GM19467 (cell line): Measurements from ENCODE around the gene RIMBP2.
"Not testable (repeated sequence)": the region's sequence is repeated elsewhere in the genome, so short reads cannot be mapped to it uniquely, and the experiment has no call there.

Source experiments
- ATAC-seq: cut with Tn5 transposase; IDR thresholded peaks from one replicate; pipeline ENCODE4 v1.9.1; 2021; ENCODE audit warnings: mild to moderate bottlenecking, moderate library complexity; ENCODE audit not compliant: unreplicated experiment

RIMBP2 gene, protein sequence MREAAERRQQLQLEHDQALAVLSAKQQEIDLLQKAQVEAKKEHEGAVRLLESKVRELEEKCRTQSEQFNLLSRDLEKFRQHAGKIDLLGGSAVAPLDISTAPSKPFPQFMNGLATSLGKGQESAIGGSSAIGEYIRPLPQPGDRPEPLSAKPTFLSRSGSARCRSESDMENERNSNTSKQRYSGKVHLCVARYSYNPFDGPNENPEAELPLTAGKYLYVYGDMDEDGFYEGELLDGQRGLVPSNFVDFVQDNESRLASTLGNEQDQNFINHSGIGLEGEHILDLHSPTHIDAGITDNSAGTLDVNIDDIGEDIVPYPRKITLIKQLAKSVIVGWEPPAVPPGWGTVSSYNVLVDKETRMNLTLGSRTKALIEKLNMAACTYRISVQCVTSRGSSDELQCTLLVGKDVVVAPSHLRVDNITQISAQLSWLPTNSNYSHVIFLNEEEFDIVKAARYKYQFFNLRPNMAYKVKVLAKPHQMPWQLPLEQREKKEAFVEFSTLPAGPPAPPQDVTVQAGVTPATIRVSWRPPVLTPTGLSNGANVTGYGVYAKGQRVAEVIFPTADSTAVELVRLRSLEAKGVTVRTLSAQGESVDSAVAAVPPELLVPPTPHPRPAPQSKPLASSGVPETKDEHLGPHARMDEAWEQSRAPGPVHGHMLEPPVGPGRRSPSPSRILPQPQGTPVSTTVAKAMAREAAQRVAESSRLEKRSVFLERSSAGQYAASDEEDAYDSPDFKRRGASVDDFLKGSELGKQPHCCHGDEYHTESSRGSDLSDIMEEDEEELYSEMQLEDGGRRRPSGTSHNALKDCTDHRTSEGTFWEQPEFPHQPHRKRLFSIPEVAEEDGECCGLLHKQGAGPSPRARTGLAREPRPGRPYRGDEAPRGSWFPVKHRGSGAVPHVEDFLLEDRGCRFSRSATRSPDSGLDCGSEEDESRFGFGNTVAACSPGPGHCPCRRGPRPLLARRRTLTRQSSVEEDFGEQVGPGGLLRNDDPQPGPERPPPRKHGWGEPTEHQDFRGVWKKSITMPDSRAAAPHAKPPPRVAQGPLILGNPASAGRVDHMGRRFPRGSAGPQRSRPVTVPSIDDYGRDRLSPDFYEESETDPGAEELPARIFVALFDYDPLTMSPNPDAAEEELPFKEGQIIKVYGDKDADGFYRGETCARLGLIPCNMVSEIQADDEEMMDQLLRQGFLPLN (N-terminal part only)

DNA sequence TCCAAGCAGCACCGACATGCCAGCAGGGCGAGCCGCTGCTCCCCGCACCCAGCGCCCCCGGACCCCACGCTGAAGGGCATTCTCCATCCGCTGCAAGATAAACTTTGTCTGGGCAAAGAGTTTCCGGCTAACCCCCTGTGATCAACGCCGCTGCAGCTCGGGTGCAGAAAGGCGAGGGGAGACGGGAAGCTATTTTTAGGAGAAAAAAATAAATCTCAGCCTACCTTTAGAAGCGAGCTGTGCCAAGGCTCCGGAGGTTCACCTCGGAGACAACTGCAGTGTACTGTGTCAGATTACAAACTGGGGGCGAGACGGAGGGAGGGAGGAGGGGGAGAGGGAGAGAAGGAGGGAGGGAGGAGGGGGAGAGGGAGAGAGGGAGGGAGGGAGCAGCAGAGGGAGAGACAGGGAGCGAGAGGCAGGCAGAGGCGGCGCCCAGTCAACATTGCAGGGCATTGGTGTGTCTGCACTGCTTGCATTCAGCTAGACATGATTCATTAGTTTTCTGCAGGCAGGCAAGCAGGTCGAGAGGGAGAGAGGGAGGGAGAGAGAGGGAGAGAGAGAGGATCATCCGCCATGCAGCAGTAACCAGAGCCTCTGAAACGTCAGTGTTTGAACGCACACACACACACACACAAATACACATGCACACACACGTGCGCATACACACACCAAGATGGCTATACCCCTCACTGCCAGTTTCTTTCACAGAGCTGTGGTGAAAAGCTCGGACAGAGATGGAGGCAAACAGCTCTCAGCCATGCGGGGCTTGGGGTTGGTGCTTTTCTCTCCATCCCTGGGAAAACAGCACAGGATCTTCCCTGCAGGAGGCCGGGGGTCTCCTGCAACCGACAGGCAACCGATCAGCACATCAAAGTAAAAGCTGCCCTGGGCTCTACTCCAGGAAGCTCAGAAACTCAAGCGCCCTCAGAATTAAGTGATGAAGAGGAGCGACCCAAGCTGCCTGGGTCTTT lies at the start of gene RIMBP2:
TSS of gene RIMBP2 (minus strand) at position 302 of the 971 bp plus-strand sequence. CDS start 237,286 bp downstream, outside the sequence.
- ATAC-seq, result no peak

DNA sequence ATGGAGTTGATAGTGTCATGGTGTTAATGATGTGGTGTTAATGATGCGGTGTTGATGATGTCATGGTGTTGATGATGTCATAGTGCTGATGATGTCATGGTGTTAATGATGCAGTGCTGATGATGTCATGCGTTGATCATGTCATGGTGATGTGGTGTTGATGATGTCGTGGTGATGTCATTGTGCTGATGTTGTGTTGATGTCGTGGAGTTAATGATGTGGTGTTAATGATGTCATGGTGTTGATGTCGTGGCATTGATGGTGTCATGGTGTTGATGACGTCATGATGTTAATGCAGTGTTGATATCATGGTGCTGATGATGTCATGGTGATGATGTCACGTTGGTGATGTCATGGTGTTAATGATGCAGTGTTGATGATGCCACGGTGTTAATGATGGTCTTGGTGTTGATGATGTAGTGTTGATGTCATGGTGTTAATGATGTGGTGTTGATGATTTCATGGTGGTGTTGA lies 49.1 kb upstream of the RIMBP2 start:
- no peak for ATAC-seq

DNA sequence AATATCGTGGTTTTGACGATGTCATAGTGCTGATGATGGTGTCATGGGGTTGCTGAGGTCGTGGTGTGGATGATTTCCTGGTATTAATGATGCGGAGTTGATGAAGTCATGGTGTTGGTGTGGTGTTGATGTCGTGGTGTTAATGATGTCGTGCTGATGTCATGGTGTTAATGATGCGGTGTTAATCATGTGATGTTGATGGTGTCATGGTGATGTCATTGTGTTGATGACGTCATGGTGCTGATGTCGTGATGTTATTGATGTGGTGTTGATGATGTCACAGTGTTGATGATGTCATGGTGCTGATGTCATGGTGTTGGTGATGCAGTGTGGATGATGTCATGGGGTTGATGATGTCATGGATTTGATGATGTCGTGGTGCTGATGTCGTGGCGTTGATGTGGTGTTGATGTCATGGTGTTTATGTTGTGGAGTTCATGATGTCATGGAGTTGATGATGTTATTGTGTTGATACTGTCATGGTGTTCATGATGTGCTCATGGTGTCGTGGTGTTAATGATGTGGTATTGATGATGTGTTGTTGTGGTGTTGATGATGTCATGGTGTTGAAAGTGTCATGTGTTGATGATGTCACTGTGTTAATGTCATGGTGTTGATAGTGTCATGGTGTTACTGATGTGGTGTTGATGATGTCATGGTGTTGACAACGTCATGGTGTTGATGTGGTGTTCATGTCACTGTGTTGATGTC lies 48.5 kb upstream of the RIMBP2 start:
- no peak for ATAC-seq

DNA sequence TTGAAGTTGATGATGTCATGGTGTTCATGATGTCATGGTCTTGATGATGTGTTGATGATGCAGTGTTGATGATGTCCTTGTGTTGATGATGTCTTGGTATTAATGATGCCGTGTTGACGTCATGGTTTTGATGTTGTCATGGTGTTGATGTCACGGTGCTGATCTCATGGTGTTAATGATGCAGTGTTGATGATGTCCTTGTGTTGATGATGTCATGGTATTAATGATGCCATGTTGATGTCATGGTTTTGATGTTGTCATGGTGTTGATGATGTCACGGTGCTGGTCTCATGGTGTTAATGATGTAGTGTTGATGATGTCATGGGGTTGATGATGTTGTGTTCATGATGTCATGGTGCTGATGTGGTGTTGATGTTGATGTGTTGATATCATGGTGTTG lies 48.0 kb upstream of the RIMBP2 start:
- no peak for ATAC-seq

DNA sequence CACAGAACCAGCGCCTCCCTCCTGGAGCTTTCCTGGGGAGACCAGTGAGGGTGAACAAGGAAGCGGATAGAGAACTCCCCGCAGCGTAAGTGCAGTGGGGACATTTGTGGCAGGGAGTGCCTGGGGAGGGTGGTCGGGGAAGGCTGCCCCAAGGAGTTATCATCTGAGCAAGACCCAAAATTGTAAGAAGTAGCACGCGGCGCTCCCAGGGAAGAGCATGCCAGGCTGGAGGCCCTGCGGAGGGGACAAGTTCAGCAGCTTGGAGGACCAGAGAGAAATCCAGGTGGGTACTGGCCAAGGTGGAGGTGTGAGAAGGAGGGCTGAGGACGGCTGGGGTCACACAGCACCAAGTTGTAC lies 46.2 kb upstream of the RIMBP2 start:
- ATAC-seq, result no peak

DNA sequence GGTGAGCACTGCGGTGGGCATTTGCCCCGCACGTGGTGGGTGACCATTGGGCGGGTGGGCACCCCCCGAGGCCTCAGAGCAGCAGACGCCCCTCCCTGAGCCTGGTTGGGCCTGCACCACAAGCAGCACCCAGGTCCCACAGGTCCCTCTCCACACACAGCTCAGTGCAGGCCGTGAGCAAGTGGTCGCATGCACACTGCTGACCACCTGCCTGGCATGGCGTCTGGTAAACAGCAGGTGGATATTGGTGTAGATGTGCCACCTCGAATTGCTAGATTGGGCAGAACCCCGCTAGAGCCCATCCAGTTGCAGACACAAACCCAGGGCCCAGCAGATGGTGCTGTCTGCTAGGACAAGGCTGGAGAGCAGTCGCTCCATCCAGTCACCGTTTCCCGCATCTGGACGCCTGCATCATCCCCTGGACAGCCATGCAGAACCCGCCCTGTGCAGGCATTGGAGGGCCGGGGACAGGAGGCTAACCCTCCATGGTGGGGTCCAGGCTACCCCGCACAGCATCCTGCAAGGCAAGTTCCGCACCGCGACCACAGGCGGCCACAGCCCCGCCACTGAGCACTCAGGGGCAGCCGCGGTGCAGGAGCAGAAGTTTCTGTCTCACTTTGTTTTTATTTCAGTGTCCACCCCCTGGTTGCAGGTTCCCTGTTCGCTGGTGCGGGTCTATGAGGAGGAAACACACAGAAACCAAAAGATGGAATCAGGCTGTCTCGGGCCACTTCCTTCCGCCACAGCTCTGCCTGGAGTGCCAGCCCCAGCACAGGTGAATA lies 45.6 kb upstream of the RIMBP2 start:
- peak; percentile 49 for ATAC-seq

DNA sequence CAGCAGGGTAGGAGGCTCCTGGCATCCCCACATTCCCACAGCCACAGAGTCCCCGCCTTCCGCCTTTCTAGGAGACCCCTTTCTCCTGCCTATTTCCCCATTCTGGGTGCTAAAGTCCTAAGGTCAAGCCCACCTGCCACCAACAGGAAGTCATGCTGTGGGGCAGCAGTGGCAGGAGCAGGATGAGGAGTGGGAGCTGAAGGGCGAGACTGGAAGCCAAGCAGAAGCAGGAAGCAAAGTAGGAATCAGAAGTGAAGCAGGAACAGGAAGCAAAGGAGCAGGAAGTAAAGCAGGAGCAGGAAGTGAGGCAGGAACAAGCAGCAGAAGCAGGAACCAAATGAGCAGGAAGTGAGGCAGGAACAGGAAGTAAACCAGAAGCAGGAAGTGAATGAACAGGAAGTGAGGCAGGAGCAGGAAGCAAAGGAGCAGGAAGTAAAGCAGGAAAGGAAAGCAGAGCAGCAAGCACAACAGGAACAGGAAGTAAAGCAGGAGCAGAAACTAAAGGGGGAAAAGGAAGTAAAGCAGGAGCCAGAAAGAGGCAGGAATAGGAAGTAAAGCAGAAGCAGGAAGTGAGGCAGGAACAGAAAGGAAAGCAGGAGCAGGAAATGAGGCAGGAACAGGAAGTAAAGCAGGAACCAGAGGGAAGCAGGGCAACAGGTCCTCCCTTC lies 38.3 kb upstream of the RIMBP2 start:
- no peak for ATAC-seq

DNA sequence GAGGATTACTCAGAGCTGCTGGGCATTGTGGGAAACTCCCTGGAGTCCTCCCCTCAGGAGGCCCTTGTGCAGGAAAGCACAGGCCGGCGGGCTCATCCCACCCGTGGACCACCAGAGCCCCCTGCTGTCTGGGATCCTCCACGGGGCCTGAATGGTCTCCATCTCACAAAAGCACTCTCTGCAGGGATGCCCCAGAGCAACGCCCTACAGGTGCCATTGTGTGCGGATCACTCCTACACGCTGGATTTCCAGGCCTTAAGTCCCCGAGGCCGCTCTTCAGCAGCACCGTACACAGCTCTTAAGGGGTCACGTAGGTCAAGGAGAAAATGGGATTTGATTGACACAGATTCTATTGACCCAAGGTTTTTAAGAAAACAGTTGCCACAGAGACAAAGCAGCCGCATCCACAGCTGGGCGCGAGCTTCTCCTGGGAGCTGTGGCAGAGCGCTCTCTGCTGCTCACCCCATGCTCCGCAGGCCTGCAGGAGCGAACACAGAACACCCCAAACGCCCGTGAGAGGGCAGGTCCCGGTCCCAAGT lies 36.7 kb upstream of the RIMBP2 start:
- ATAC-seq, result no peak

DNA sequence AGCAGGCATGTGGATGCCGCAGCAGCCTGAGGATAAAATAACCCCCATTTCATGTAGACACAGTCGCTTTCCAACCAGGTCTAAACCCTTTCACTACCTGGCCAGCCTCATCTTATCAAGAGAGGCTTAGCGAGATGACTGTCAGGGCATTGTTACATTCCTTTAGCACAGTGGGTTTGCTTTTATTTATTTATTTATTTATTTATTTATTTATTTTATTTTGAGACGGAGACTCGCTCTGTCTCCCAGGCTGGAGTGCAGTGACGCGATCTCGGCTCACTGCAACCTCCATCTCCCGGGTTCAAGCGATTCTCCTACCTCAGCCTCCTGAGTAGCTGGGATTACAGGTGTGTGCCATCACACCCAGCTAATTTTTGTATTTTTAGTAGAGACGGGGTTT lies 35.9 kb upstream of the RIMBP2 start:
- ATAC-seq, result not testable (repeated sequence)

DNA sequence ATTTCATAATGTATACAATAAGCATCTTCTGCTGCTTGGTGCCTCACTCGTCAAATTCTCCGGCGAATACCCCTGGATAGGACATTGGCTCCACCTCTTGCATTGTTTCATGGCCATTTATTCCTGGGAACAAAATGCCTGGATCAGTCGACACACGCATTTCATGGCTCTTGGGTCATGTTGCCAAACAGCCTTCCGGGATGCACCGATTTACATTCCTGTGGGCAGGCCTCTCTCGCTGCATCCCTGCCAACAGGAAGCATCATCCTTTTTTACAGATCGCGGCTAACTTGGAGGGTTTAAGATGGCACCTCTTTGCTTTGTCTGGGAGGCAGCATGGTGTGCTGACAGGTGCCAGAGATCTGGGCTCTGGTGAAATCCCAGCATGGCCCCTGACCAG lies 32.7 kb upstream of the RIMBP2 start:
- ATAC-seq, result no peak

DNA sequence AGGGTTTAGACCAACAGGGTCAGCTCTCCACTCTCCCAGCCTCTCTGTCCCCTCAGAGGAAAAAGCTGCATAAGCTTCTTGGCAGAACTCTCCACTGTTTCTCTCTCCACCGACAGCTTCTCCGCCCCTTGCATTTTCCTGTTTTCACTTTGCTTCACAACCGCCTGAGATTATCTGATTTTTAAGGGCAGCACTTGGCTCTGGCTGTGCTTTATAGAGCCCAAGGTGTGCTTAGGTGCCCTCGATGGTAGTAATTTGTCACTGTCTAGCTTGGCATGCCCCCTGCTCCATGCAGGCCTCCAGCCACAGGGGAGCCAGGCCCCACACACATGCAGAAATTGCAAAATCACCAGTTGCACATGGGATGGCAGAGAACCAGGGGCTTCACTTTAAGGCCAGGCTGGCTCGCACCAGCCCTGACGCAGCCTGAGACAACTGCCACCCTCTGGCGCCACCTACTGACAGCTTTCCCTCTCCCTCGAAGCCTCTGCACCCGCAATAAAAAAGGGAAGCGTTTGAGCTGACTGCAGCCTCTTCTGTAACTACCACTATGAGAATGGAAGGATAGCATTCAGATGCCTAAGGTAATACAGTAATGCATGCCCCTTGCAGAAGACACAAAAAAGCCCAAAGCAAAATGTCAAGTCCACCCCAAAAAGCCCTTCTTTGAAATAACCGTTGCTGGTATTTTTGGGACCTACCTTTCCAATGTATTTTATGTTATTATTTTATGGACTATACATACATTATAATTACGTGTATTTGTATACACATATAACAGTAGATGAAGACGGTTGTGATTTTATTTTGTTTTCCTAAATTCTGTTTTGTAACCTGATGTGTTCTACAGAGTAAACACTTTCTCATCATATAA lies 32.0 kb upstream of the RIMBP2 start:
- ATAC-seq, result peak; percentile 82

DNA sequence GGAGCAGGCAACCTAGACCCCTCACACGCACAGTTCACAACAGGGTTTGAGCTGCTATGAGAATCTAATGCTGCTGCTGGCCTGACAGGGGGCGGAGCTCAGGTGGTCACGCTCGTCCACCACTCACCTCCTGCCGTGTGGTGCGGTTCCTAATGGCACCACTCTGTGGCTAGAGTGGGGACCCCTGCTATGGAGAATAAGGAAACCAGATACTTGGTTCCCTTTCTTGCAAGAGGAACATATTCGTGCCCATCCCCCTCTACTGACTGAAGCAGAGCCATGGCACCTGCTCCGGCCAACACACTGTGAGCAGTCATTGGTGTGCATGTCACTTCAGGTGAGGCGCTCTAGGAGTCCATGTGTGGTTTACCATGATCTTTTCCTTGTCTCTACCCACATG lies 30.4 kb upstream of the RIMBP2 start:
- ATAC-seq, result no peak

DNA sequence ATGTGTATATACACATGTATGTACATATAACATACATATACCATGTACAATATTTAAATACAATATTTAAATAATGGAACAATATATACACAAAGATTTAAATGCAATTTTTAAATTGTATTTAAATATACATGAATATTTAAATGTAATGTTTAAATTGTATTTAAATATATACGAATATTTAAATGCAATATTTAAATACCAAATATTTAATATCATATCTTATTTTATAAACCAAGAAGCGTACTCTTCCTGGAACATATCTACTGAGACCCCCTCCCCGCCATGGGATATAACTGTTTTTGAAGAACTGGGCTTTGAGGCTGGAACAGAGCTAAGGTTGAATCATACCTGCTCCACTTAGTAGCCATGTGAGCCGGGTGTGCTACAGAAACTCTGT lies 29.8 kb upstream of the RIMBP2 start:
- no peak for ATAC-seq

DNA sequence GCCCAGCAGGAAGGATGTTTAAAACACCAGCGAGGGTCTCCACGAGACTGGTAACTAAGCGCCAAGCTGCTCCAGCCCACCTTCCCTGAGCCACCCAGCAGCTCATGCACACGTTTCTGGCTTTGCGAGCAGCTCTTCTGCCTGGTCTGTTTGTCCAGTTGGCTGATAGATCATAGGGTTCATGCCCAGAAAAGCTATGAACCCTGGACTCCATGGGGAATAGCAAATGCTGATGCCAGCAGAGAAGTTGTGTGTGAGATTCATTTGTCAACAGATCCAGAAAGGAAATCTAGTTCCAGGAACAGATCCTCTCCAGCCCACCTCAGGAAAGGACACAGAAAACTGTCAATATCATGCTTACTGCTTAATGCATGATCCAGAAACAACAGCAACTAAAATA lies 28.2 kb upstream of the RIMBP2 start:
- no peak for ATAC-seq

DNA sequence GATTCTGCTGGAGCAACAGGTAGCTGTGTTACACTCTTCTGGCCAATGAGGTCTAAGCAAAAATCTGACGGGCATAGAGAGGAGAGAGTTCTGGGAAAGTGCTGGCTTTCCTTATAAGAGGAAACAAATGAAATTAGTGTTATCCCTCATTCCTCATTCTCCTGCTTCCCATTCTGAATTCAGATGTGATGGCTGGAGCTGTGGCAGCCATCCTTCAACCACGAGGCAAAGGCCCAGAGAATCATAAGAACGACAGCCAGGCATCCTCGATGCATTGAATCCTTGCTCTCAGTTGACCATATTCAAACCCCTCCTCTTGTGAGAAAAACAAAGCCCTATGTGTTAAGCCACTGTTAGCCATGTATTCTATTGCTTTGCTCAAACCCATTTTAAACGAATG lies 27.5 kb upstream of the RIMBP2 start:
- ATAC-seq, result no peak

DNA sequence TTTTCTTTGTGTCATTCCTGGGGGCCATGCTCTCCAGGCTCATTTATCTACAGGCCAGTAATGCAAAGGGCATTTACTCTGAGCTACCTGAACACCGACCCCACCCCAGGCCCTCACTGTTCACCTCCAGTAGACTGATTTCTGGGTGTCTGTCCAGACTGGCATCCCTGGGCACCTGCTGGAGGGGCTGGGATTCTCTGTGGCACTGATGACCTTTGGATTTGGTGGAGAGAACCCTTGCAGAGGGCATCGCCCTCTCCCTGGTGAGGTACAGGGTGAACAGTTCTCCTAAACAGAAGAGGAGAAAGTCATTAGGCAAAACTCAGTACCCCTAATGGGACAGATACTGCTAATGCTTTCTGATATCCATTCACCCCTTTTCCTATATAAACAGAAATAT lies 27.1 kb upstream of the RIMBP2 start:
- ATAC-seq, result no peak

DNA sequence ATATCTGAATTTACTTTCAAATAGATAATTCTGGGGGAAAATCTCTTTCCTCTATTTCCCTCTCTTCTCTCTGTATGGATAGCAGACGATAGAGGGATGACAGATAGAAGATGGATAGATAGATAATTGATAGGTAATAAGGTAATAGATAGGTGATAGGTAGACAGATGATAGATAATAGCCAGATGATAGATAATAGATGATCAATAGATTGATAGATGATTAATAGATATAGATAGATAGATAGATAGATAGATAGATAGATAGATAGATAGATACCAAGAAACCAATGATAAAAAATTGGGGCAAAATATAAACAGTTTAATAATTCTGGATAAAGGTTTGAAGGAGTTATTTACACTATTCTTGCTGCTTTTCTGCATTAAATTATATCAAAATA lies 26.6 kb upstream of the RIMBP2 start:
- ATAC-seq, result no peak
